Keratinocyte (primary cell): ENCODE data around the gene DIAPH3. TPM values are rescaled to one million over a fixed set of nuclear protein-coding genes. Genes with fewer than 3 reads are reported as not detected.

Experiments
- DNase-seq: peaks from one replicate; pipeline ENCODE4 v3.0.0-alpha.2; 2011; ENCODE audit warnings: low read depth, missing footprints, low spot score
- FAIRE-seq: peaks from 2 replicates; lab custom pipeline; 2011; peaks lifted over from hg19 to GRCh38; lab: Jason Lieb, UNC
- H2AFZ ChIP-seq: 2 replicates; pipeline ENCODE4 v1.6.0; 2012; ENCODE audit warnings: low read length, control low read depth, inconsistent platforms; ENCODE audit not compliant: control insufficient read depth
- H3K27ac ChIP-seq: 2 replicates; pipeline ENCODE4 v1.5.1; 2011; ENCODE audit warnings: low read length; ENCODE audit not compliant: control insufficient read depth, insufficient read depth
- H3K27me3 ChIP-seq: 3 replicates; pipeline ENCODE4 v1.6.0; 2011; ENCODE audit warnings: low read length; ENCODE audit not compliant: control insufficient read depth, insufficient read depth; ENCODE audit errors: extremely low read depth
- H3K36me3 ChIP-seq, 2 experiments: 2 replicates in 1 of 2; 3 replicates in 1 of 2; pipeline ENCODE4 v1.5.1; 2011; ENCODE audit warnings: low read length in 2 of 2, mild to moderate bottlenecking in 1 of 2; ENCODE audit not compliant: control insufficient read depth in 2 of 2, insufficient read depth in 2 of 2; ENCODE audit errors: extremely low read depth in 1 of 2
- H3K4me1 ChIP-seq: 3 replicates; pipeline ENCODE4 v1.5.1; 2011; ENCODE audit warnings: low read length; ENCODE audit not compliant: control insufficient read depth, insufficient read depth; ENCODE audit errors: extremely low read depth
- H3K4me2 ChIP-seq: 3 replicates; pipeline ENCODE4 v1.6.0; 2011; ENCODE audit warnings: low read depth, low read length; ENCODE audit not compliant: control insufficient read depth, insufficient read depth; ENCODE audit errors: extremely low read depth
- H3K4me3 ChIP-seq, 3 experiments: fragments of 200-600 bp in 1 of 3; sonication (generic) in 1 of 3; 2 replicates in 2 of 3; 3 replicates in 1 of 3; pipeline ENCODE4 v1.5.1; 2011 to 2016; ENCODE audit warnings: low read length in 3 of 3, mild to moderate bottlenecking in 3 of 3, control low read depth in 2 of 3, inconsistent platforms in 1 of 3, low read depth in 1 of 3, mixed read lengths in 1 of 3, mixed run types in 1 of 3, moderate library complexity in 1 of 3; ENCODE audit not compliant: control insufficient read depth in 2 of 3, insufficient read depth in 2 of 3; ENCODE audit errors: extremely low read depth in 1 of 3
- H3K79me2 ChIP-seq: 2 replicates; pipeline ENCODE4 v1.6.0; 2012; ENCODE audit warnings: low read length; ENCODE audit not compliant: control insufficient read depth, insufficient read depth
- H3K9ac ChIP-seq: 3 replicates; pipeline ENCODE4 v1.6.0; 2011; ENCODE audit warnings: low read length; ENCODE audit not compliant: control insufficient read depth, insufficient read depth; ENCODE audit errors: extremely low read depth
- H3K9me1 ChIP-seq: 3 replicates; pipeline ENCODE4 v1.6.0; 2011; ENCODE audit warnings: low read length; ENCODE audit not compliant: control insufficient read depth, insufficient read depth; ENCODE audit errors: extremely low read depth
- H3K9me3 ChIP-seq: 2 replicates; pipeline ENCODE4 v1.5.1; 2012; ENCODE audit warnings: low read depth, low read length; ENCODE audit not compliant: control insufficient read depth
- H4K20me1 ChIP-seq: 3 replicates; pipeline ENCODE4 v1.6.0; 2011; ENCODE audit warnings: low read length; ENCODE audit not compliant: control insufficient read depth, insufficient read depth; ENCODE audit errors: extremely low read depth
- EZH2 ChIP-seq: IDR thresholded peaks from one replicate; pipeline ENCODE4 v1.6.1; 2012; ENCODE audit warnings: inconsistent platforms, mild to moderate bottlenecking, low read length, moderate library complexity
- dilution Hi-C: fragments of 300-500 bp; cut with MboI; formaldehyde crosslinking; loops from one replicate; pipeline ENCODE4 v1.7.0; 2020; ENCODE audit warnings: low sequenced_read_pairs; ENCODE audit not compliant: extremely low pct_ligation_motif_present
- polyA plus RNA-seq, 5 experiments: library from polyadenylated mRNA; depleted of rRNA in 3 of 5; stranded (reverse) in 3 of 5; stranded (forward) in 1 of 5; unstranded in 1 of 5; fragments of >200 nt; gene quantifications; 1 replicate in 1 of 5; 2 replicates in 3 of 5; 3 replicates in 1 of 5; pipeline versions ENCODE4 v1.2.1 to v1.2.3, GENCODE V29; 2011 to 2012; ENCODE audit warnings: missing spikeins in 2 of 5, low read depth in 1 of 5, low replicate concordance in 1 of 5
- TF ChIP-seq, protein P1 (sequence below), 3 experiments: IDR thresholded peaks in 1 of 3; conservative IDR thresholded peaks in 1 of 3; optimal IDR thresholded peaks in 1 of 3; 2 replicates in 2 of 3; 3 replicates in 1 of 3; pipeline versions ENCODE3 to v1.5.1; 2011; ENCODE audit warnings: low read length in 3 of 3, mild to moderate bottlenecking in 3 of 3, moderate library complexity in 2 of 3, control low read depth in 1 of 3, inconsistent platforms in 1 of 3; ENCODE audit not compliant: insufficient read depth in 2 of 3; ENCODE audit errors: extremely low read depth in 1 of 3

DIAPH3 gene
- polyA plus RNA-seq, 1 donor (not counting 4 experiments of a cell fraction or from before 2014, with no cell fraction given), result 9.0 TPM

DNA sequence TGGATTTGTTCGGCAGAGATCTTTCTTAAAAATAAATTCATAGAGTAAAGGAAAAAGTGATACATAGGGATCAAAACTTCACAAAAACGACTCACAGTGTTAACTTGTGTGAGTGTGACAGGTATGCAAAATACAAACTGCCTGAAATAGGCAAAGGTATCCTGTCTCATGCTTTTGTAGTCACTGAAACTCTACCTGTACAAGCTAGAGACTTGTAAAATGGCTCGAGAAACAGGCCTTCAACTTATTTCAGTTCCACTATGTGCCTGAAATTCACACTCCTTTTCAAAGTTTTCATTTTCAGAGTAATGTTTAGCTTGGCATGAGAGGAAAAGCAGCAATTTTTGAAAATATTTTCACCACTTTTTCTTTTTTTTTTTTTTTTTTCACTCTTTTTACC is 290.4 kb downstream of the DIAPH3 start:
- no peaks in the 10 kb centered on the region for H3K9me3 ChIP-seq

DNA sequence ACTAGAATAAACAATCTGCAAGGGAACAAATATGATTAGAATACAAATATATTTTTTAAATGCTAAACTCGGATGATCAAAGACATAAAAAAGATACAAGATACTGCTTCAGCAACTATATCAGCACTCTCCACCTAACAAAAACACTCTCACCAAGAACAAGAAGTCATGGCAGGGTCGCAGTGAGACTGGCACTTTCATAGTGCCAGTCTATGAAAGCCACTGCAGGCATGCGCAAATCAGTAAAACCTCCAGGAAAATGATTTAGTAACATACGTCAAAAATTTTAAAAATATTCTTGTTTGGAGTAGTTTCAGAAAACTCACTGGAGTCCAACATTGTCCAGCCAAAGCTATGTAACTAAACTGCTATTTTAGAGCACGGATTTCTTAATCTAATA is 295.9 kb downstream of the DIAPH3 start:
- H3K79me2 ChIP-seq, result no peaks in the 10 kb centered on the region
- no peaks in the 10 kb centered on the region for H3K4me1 ChIP-seq
- H2AFZ ChIP-seq, result no peak overlapping the region
- H3K36me3 ChIP-seq, result no peaks in the 10 kb centered on the region
- no peak overlapping the region for H3K27ac ChIP-seq
- H3K4me3 ChIP-seq, result no peak overlapping the region
- no peaks in the 10 kb centered on the region for H3K27me3 ChIP-seq
- H3K9me3 ChIP-seq, result no peaks in the 10 kb centered on the region
- no peak for FAIRE-seq
- no peak for DNase-seq
- TF ChIP-seq, protein P1, sequence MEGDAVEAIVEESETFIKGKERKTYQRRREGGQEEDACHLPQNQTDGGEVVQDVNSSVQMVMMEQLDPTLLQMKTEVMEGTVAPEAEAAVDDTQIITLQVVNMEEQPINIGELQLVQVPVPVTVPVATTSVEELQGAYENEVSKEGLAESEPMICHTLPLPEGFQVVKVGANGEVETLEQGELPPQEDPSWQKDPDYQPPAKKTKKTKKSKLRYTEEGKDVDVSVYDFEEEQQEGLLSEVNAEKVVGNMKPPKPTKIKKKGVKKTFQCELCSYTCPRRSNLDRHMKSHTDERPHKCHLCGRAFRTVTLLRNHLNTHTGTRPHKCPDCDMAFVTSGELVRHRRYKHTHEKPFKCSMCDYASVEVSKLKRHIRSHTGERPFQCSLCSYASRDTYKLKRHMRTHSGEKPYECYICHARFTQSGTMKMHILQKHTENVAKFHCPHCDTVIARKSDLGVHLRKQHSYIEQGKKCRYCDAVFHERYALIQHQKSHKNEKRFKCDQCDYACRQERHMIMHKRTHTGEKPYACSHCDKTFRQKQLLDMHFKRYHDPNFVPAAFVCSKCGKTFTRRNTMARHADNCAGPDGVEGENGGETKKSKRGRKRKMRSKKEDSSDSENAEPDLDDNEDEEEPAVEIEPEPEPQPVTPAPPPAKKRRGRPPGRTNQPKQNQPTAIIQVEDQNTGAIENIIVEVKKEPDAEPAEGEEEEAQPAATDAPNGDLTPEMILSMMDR (optimal IDR thresholded peaks at IDR 0.05 in 1 of 3, IDR thresholded peaks at IDR 0.05 in 1 of 3, conservative IDR thresholded peaks at IDR 0.05 in 1 of 3; ENCODE audit: extremely low read depth in 1 of 3, insufficient read depth in 2 of 3, low read length in 3 of 3), result no peak
- no peak for TF ChIP-seq EZH2
- H3K4me2 ChIP-seq, result no peak overlapping the region
- no peaks in the 10 kb centered on the region for H4K20me1 ChIP-seq
- dilution Hi-C loops, result no loop called here
- H3K9ac ChIP-seq, result no peak overlapping the region
- H3K9me1 ChIP-seq, result no peaks in the 10 kb centered on the region

More for the DNA sequence above, 290.4 kb downstream of the DIAPH3 start:
- Histone ChIP-seq H3K9me1 (no peaks in the 10 kb centered on the region), H3K27ac (no peak overlapping the region), H3K9ac (no peak overlapping the region), H3K4me1 (no peaks in the 10 kb centered on the region), H3K79me2 (no peaks in the 10 kb centered on the region), H2AFZ (no peak overlapping the region), H3K27me3 (no peaks in the 10 kb centered on the region), H3K4me2 (no peak overlapping the region), H3K4me3 (no peak overlapping the region), H4K20me1 (no peaks in the 10 kb centered on the region), H3K36me3 (no peaks in the 10 kb centered on the region)
- dilution Hi-C loops, result no loop called here
- TF ChIP-seq EZH2, result no peak
- TF ChIP-seq, protein P1 (optimal IDR thresholded peaks at IDR 0.05 in 1 of 3, IDR thresholded peaks at IDR 0.05 in 1 of 3, conservative IDR thresholded peaks at IDR 0.05 in 1 of 3; ENCODE audit: extremely low read depth in 1 of 3, insufficient read depth in 2 of 3, low read length in 3 of 3), result no peak
- FAIRE-seq (no peak), DNase-seq (no peak)
